GM10248 (cell line): ENCODE data around the gene RHO.
"Not testable (repeated sequence)": the region's sequence is repeated elsewhere in the genome, so short reads cannot be mapped to it uniquely, and the experiment has no call there.

Experiments
- CTCF ChIA-PET: fragments of 300-600 bp; sonication (Branson Sonifier 250); formaldehyde crosslinking; extraction: SDS; loops from one replicate; lab custom pipeline; 2021; ENCODE audit warnings: antibody characterized with exemption; lab: Yijun Ruan, JAX
- POLR2A ChIA-PET: fragments of 350-650 bp; sonication (Branson Sonifier 250); formaldehyde crosslinking; extraction: SDS; loops from one replicate; lab custom pipeline; 2020; ENCODE audit warnings: antibody characterized with exemption; lab: Yijun Ruan, JAX
- DNase-seq: peaks from one replicate; pipeline ENCODE4 v3.0.0; 2012; ENCODE audit errors: extremely low spot score
- TF ChIP-seq, protein P1 (sequence below): IDR thresholded peaks from 2 replicates; pipeline ENCODE4 v1.5.1; 2012; ENCODE audit warnings: mild to moderate bottlenecking, low read depth; ENCODE audit errors: extremely low read depth, missing control alignments, control extremely low read depth

Gene RHO

DNA sequence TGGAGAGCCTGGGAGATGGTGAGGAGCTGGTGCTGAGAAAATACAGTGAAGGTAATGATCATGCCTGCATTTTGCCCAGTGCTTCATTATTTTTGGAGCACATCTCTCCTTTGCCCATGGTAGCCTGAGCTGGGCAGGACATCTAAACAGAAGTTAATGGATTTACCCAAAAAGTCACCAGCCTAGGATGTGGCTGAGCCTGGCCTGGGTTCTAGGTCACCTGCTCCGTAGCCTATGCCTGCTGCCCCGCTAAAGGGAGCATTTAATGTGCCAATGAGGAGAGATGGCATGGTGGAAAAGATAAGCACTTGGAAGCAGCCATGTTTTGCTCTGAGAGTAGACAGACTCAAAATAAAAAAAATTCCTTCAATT, 41.8 kb upstream of the RHO start:
- POLR2A ChIA-PET = no interaction called here
- TF ChIP-seq, protein P1, sequence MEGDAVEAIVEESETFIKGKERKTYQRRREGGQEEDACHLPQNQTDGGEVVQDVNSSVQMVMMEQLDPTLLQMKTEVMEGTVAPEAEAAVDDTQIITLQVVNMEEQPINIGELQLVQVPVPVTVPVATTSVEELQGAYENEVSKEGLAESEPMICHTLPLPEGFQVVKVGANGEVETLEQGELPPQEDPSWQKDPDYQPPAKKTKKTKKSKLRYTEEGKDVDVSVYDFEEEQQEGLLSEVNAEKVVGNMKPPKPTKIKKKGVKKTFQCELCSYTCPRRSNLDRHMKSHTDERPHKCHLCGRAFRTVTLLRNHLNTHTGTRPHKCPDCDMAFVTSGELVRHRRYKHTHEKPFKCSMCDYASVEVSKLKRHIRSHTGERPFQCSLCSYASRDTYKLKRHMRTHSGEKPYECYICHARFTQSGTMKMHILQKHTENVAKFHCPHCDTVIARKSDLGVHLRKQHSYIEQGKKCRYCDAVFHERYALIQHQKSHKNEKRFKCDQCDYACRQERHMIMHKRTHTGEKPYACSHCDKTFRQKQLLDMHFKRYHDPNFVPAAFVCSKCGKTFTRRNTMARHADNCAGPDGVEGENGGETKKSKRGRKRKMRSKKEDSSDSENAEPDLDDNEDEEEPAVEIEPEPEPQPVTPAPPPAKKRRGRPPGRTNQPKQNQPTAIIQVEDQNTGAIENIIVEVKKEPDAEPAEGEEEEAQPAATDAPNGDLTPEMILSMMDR = no peak
- DNase-seq = no peak
- CTCF ChIA-PET = interaction anchor here (1.0 to 1.6 kb wide), 3 partner anchors 11 to 620 kb away, joined by 3 to 7 read pairs (median 4); no protein-coding TSS in a partner anchor

DNA sequence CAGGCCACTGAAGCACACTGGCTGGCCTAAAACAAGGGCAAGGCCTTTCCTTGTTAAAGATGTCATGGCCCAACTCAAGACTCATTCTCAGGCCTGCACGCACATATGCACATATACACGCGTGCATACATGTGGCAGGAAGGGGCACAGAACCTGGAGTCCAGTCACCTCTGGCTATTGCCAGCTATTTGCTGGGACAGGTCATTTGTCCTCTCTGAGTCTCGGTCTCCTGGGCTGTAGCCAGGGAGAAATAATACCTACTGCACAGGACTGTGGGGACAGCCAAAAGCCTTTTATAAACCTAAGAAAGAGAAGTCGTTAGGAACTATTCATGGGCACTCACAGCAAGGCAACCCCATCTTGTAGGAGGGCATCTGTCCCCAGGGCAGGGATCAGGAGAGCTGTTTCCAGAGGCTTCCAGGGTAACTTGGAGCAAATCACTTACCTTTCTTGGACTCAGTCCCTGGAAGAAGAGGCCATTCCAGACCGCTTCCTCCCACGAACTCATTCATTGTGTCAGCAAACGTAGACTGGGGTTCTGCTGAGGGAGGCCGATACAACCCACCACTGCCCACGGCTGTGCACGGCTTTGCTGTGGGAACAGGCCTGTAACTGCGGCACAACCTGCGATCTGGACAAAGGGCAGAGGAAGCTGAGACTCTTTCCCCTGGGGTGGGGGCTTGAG, 41.1 kb upstream of the RHO start:
- ChIA-PET CTCF (interaction anchor here (1.0 to 1.6 kb wide), 2 partner anchors 12 to 447 kb away, joined by 4 to 7 read pairs; no protein-coding TSS in a partner anchor), POLR2A (no interaction called here)
- TF ChIP-seq, protein P1 = no peak
- DNase-seq = no peak

DNA sequence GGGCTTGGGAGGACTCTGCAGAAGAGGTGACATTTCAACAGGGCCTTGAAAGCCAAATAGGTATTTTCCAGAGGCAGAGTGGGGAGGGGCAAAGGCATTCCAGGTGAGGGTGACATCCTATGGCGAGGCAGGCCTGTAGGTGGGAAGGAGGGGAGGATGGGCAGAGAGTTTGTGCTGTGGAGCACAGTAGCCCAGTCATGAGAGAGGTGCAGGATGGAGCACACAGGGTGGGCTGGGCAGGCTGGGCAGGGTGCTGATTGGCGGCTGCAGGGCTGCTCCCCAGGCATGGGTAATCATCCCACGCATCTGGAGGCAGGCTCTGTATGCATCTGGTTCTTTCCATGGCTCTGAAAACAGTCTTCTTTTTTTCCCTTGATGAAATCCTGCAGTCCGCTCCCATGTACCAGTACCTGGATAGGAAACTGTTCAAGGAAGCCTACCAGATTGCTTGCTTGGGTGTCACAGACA, 40.5 kb upstream of the RHO start:
- CTCF ChIA-PET, DNase-seq, POLR2A ChIA-PET: not testable (repeated sequence)

DNA sequence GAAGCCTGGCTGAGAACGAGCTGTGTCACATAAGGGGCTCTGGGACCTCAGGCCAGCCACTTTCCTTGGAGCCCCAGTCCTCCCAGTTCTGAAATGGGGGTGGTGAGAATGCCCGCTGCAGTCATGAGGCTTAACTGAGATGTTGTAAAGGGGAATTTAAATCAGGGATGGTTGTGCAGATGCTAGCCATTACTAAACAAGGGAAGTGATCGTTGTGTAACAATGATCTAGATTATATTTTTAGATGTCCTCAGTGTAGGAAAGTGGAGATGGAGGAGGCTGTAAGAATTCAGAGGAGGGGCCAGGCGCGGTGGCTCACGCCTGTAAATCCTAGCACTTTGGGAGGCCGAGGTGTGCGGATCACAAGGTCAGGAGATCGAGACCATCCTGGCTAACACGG, 39.2 kb upstream of the RHO start:
- CTCF ChIA-PET = interaction anchor here (1.0 to 5.2 kb wide), 9 partner anchors 13 to 519 kb away, joined by 3 to 48 read pairs (median 5); no protein-coding TSS in a partner anchor
- DNase-seq, POLR2A ChIA-PET: not testable (repeated sequence)

DNA sequence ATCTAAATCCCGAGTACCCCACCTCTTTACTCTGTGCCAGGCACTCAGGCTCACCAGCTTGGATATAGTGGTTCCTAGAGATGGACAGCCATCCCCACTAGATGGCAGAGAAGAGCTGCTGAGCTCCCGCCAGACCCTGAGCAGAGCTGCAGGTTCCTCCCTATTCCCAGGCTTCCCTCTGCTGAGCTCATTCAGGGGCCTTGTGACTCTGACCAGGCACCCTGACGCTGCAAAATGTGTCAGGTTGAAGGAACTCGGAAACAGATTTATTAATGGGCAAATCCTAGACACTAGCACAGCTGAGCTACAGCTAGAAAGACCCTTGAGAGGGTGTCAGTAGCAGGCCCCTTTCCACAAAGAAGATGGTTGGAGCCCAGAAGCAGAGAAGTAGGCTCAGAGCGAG, 38.2 kb upstream of the RHO start:
- CTCF ChIA-PET = interaction anchor here (0.6 to 5.2 kb wide), 46 partner anchors 8 to 520 kb away, joined by 3 to 48 read pairs (median 3); a partner anchor contains a TSS
- POLR2A ChIA-PET = no interaction called here
- peak; percentile 83 for DNase-seq
- TF ChIP-seq, protein P1 = peak; percentile 93

DNA sequence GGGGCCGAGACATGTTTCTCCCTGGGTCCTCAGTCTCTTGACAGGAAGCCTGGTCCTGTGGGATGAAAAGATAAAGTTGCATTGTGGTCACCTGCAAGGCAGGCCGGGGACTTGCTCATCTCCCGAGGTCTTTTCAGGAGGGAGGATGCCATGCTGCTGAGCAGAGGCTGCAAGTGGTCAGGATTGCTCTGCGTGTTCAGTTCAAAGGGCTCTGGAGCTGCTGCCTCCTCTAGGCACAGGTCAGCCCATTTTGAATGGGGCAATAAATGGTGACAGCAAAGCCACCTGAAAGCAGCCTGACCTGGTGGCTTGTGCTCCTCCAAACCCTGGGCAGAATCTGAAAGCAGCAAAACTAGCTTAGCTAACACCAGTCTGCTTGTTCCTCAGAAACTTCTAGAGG, 37.4 kb upstream of the RHO start:
- DNase-seq, POLR2A ChIA-PET: not testable (repeated sequence)
- CTCF ChIA-PET = interaction anchor here (0.8 to 5.2 kb wide), 14 partner anchors 11 to 512 kb away, joined by 3 to 48 read pairs (median 6); no protein-coding TSS in a partner anchor

DNA sequence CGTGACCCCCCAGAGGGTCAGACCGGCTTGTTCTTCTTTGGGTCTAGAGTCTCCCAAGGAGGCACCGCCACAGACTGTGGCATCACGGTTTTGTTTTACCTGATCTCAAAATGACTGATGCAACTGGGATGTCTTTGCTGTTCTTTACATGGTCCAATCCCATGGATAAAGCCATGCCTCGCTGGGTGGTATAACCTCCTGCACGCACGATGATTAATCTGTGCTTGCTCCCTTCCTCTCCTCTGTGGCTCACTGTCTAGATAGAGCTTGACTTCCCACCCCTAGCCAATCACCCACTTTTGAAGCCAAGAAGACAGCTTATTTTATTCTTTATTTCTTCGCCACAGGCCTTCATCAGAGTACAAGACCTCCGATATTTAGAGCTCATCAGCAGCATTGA, 36.6 kb upstream of the RHO start:
- ChIA-PET CTCF (interaction anchor here (0.8 to 5.2 kb wide), 7 partner anchors 11 to 511 kb away, joined by 3 to 48 read pairs (median 4); no protein-coding TSS in a partner anchor), POLR2A (no interaction called here)
- no peak for DNase-seq
- TF ChIP-seq, protein P1 = no peak

DNA sequence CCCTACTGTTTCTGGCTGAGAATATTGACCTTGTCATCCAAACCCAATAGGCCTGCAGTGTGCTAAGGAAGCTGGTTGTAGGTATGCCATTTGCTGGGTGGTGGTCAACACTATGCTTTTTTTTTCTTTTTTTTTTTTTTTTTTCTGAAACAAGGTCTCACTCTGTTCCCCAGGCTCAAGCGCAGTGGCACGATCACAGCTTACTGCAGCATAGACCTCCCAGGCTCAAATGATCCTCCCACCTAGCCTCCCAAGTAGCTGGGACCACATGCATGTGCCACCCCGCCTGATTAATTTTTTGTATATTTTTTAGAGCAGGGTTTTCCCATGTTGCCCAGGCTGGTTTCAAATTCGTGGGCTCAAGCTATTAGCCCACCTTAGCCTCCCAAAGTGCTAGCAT, 35.7 kb upstream of the RHO start:
- TF ChIP-seq, protein P1 = no peak
- ChIA-PET POLR2A (interaction anchor here (0.6 to 0.7 kb wide), 2 partner anchors 9 to 810 kb away, joined by 3 to 5 read pairs; no protein-coding TSS in a partner anchor), CTCF (interaction anchor here (0.8 to 5.2 kb wide), 8 partner anchors 10 to 451 kb away, joined by 3 to 48 read pairs (median 4); no protein-coding TSS in a partner anchor)
- DNase-seq = no peak
